ENCODE measurements around the gene KLHDC4.

DNA sequence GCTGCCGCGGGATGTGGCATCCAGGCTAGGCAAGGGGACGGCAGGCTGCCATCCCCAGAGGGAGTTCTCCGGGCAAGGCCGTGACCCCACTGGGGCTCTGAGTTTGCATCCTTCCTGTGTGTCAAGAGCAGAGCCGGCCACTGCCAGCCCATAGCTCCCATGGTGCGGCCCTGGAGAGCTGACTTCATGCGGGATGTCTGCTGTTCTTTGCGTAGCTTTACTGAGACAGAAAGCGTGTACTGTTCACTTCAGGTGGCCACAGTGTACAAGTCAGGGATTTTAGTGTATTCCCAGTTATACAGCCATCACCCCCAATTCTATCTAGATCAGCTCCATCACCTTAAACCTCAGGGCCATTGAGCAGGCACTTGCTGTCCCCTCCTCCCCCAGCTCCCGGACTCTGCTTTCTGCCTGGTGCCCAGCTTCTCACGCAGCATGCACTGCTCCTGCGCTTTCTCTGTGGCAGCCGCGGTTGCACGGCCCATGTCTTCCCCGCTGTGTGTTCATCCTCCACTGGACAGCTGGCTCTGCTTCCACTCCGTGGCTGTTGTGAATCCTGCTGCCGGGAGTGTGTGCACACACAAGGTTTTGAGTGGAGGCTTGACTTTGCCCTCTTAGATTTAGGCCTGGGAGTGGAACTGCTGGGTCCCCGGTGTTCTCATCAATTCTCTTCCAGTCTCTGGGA, 71.2 kb downstream of the KLHDC4 start:
- TF ChIP-seq, protein P1, sequence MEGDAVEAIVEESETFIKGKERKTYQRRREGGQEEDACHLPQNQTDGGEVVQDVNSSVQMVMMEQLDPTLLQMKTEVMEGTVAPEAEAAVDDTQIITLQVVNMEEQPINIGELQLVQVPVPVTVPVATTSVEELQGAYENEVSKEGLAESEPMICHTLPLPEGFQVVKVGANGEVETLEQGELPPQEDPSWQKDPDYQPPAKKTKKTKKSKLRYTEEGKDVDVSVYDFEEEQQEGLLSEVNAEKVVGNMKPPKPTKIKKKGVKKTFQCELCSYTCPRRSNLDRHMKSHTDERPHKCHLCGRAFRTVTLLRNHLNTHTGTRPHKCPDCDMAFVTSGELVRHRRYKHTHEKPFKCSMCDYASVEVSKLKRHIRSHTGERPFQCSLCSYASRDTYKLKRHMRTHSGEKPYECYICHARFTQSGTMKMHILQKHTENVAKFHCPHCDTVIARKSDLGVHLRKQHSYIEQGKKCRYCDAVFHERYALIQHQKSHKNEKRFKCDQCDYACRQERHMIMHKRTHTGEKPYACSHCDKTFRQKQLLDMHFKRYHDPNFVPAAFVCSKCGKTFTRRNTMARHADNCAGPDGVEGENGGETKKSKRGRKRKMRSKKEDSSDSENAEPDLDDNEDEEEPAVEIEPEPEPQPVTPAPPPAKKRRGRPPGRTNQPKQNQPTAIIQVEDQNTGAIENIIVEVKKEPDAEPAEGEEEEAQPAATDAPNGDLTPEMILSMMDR (IDR thresholded peaks at IDR 0.05), result no peak
- TF ChIP-seq POLR2A (IDR thresholded peaks at IDR 0.05), result no peak
